GM19455 (cell line): Measurements from ENCODE around the gene DLX1.

ENCODE experiments used
- ATAC-seq: cut with Tn5 transposase; IDR thresholded peaks from one replicate; pipeline ENCODE4 v1.9.1; 2021; ENCODE audit not compliant: unreplicated experiment

The DLX1 gene

DNA sequence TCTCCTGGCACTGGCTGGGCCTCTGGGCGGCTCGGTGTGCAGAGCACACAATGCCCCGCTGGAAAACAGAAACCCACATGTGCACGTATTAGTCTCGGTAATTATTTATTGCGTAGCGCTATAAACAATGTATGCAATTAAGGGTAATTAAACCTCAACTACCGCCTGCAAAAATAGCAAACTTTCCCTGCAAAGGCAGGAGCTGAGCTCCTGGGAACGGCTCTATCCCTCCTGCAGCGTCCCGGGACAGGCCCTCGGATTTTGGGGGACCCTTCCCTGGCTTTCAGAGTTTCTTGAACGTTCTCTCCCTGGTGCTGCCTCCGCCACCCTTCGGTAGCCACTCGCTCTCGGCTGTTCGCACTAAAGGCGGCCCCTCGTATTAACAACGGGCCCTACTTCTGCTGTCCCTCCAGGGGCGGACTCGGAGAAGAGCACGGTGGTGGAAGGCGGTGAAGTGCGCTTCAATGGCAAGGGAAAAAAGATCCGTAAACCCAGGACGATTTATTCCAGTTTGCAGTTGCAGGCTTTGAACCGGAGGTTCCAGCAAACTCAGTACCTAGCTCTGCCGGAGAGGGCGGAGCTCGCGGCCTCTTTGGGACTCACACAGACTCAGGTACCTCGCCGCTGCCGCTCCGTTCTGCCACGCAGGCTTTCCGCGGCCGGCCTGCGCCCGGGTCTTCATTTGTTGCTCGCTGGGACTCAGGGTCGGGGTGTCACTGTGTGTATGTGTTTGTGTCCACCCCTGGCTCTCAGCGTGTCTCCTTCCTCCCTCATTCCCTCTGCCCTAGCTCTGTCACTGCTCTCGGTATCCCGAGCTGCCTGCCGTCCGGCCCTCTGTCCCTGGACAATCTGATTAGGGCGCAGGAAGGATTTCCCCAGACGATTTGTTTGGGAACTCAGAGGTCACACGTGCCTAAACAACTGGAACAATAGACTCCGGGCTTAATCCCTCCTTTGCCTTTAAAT, 1.2 kb downstream of the DLX1 start:
- ATAC-seq, result no peak

DNA sequence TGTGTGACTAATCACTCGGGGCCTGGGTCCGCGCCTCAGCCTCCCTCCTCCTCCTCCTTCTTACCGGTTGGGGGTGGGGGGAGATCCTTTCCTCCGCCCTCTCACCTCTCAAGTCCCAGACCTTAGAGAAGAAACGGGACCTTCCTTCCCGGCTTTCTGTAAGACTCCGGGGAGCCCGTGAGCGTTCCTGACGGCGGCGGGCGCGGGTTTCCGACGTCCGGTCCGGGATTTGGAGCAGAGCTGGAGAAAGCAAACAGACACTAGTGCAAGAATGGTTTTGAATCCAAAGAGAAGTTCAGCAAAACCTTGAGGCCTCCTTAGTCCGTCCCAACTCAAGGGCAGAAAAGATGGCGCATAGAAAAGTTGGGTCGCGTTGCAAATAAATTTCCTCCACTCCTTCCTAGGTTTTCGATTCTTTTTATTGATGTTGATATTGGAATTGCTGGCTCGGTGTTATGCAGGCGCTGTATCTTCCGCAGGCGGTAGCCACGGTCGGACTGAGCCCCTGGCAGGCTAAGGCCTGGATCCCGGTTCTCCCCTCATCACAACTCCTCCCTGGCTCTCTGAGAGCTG, 2.0 kb downstream of the DLX1 start:
- ATAC-seq, result no peak

DNA sequence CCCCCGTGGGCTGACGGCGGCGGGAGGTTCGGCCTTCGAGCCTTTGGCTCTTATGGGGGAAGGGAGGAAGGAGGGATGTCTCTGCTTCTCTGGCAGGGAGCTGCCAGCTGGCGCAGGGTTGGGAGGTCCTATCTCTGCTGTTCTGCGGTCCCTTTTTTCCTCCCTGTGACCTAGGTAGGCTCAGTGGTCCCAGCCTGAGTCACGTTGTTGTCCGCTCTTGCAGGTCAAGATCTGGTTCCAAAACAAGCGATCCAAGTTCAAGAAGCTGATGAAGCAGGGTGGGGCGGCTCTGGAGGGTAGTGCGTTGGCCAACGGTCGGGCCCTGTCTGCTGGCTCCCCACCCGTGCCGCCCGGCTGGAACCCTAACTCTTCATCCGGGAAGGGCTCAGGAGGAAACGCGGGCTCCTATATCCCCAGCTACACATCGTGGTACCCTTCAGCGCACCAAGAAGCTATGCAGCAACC, 2.5 kb downstream of the DLX1 start:
- ATAC-seq, result no peak

DNA sequence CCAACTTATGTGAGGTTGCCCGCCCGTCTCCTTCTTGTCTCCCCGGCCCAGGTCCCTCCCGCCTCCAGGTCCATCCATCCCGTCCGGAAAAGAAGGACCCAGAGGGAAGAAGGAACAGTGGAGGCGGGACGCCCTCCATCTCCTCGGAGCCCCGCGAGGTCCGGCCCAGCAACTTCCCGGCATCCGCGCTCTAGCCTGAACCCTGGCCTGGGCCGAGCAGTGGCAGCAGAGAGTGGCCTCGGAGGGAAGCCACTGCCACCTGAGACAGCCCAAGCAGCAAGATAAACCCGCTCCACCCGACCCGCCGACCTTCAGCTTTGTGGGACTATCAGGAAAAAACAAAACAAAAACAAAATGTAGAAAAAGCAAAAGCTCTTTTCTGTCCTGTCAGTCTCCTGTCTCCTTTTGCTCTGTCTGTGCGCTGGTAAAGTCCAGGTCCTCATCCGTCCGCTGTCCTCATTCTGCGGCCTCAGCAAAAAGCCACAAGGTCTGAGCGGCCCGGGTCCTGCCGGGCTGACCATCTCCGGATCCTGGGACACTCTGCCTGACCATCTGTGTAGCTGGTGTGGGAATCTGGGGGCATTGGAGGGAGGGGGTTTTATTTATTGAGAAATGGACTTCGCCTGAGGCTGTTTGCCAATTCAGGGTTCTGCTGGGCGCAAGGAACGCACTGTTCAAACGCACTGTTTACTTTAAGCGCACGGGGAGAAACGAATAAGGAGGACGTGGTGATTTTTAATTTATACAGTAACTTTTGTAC, 3.1 kb downstream of the DLX1 start:
- ATAC-seq, result no peak

DNA sequence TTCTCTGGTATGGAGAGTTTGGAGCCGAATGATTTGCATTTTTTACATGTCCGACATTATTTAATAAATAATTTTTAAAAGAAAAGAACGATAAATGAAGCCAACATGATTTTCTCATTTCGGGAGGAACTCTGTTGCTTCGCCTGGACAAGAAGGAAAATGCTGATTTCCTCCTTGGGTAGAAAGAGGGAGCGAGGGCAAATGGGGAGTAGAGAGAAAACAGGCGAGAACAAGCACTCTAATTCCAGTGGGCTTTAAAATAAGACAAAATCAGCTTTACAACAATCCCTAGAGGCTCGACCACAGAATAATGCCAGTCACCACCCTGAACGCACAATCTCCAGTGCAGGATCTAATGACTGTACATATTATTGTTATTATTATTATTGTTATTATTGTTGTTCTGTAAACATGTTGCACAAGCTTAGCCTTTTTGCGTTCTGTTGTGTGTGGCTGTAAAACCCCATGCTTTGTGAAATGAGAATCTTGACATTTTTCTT, 3.7 kb downstream of the DLX1 start:
- ATAC-seq, result no peak

DNA sequence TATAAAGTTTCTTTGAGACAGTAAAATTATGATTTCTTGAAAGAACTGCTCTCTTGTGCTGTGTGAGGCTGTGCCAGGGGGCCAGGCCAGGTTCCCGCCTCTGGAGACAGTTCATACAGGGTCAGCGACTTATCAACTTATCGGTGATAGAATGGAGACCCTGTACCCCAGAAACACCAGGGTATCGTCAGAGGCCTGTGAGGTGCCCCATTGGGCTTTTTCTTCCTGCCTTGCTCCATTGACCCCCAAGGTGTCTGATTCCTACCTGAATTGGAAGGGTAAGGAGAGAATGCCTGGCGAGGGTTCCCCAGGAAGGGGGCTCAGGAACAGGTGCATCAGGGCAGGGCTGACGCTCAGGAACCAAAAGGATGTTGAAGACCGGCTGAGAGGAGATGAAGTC, 4.3 kb downstream of the DLX1 start:
- ATAC-seq, result no peak

DNA sequence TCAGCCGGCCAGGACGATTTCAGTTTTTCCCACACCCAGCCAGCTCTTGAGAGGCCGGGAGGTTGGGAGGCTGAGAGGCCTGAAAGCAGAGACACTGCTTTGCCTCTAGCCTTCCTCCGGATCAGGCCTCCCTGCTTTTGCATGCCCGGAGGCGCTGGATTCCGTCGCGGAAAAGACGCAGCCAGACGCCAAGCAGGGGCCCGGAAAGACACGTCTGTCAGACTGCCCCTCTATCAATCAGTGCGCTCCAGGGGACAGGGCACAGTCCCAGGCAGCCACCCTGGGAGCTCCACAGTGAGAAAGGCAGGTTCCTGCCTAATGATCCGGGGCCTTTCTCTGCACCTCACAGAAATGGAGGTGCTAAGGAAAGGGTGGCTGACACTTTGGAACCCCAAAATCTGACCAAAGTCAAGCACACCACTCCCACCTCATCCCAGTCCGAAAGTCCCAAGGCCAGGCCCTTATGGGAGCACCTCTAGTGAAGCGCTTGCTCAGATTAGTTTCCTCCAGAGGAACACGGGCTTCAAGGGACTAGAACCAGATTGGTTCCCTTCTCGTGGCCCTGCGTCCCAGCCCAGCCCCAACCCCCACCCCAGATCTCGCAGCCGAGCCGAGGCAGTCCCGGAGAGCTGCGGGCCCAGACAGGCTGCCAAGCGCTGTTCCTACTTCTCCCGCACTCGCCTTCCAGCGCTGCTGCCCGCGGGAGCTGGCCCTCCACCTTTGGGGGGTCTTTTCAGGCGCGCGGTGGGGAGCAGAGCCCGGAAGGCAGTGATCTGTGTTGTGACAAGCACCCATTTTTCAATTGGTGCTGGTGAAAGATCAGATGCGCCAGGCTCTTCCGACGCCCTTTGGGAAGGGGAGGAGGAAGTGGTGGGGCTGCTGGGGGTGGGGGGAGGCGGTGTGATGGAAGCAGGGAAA, 5.0 kb downstream of the DLX1 start:
- no peak for ATAC-seq

DNA sequence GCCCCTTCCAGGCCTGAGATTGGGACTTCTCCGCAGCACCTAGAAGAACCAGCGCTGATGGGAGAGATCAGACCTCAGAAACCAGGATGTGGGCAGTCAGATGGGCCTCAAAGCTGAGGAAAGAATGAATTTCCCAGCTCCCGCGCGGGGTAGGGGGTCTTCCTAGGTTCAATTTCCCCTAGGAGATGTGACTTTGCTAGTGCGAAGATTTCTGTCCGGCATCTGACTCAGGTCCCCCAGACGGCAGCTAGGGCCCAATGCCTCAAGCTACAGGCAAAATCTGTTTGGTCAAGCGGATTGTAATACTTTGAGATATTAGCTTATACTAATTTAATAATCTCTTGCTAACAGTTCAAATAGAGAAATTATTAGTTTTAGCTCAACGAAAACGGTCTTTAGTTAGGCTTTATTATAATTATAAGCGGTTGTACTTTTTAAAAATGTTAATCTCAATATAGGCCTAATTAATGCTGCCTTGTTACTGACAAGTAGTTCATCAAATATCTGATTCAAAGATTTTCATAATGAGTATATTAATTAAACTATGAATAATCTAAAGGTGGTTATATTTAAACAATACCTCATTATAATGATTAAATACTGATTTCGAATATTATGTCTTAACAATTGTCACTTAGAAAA, 5.8 kb downstream of the DLX1 start:
- no peak for ATAC-seq

DNA sequence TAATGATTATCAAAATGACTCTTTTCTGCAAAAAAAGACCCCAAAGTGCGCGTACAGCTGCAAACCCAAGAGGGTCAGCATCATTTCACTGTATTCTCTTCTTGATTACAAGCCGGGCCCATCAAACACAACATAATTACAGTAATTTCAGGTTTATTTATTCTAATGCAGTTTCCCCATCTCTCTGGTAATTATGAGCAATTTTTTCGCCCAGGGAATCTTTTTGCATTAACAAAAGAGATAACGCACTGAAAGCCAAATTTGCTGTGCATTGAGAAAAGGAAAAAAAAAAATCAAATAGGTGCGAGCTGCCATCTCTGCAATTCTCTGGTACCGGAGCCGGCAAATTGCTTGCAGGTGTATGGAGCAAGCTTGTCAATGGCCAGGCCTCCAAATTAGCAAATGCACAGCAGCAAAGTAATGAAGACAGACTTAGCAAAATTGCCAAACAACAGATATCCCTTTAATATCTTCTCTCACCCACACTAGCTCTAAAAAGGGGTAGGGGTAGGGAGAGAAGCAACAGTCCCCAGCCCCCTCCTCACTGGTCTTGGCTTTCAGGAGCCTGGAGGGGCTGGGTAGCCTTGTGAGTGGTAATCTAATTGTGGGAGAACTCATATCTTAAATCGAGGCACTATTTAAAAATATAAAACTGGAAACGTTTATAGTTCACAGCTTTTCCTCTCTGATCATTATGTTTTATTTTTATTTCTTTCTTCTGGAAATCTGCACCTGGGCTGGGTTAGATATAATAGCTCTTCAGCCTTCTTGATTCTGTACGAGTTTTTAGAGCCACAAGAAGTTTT, 6.7 kb downstream of the DLX1 start:
- ATAC-seq, result no peak

DNA sequence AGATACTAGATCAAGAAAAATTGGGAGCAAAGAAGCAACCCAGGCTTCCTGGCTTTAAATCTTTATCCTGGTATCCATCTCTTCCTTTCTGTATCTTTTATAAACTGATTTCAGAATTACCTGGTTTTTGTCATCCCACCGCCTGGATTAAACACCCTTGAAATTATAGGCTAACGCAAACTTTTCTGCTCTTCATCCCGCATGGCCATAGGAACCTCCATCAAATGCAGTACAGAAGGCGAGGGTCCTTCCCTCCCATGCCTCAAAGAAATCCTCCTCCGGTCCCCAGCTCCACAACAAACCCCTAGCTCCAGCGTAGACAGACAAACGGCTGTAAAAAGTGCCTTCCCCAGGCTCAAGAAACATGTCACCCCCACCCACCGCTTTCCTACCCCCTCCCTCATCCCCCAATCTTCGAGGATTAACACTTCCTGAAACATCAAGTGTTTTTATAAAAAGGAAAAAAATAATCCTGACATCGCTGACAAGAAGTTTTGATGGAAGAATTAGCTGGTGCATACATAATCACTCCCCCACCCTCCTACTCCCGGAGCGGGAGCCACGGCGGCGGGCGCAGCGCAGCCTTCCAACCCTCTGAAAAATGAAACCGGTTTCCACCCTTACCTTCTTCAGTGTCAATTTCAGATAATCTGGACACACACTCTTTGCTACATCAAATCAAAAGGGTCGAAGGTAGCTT, 7.6 kb downstream of the DLX1 start:
- no peak for ATAC-seq

DNA sequence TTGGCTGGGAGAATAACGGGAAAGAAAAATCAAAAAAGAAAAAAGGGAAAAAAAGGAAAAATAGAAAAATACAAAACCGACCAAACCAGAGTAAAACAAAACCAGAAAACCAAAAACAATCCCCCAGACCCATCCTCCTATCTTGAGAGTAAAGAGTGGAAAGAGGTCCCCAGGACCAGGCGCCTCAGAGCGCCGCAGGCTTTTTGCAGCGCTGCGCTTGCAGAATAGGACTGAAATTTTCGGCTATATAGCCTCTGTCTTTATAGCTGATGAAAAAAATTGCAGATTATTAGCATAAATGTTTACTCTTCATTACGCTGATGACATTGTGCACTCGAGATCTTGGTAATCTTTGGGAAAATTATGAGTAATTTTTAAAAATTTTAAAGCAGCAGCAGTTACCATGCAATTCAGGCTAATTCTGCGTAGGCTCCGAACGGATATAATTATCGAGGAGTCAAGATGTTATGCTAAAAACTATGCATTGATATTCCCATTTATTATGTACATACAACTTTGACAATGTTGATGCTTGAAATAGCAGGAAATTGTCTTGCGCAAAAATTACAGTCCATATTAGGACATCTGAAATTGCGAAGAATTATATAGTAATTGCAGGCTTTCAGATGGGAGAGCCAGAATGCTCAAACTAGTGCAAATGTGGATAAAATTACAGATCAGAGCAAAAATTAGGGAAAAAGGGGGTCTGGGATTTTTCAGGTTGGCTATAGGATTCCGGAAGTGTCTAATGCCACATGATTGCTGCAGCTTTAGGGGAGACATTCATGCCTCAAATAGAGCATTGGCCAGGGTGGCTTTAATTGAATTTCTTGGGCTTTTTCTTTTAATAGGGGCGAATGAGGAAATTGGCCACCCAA, 8.3 kb downstream of the DLX1 start:
- no peak for ATAC-seq

DNA sequence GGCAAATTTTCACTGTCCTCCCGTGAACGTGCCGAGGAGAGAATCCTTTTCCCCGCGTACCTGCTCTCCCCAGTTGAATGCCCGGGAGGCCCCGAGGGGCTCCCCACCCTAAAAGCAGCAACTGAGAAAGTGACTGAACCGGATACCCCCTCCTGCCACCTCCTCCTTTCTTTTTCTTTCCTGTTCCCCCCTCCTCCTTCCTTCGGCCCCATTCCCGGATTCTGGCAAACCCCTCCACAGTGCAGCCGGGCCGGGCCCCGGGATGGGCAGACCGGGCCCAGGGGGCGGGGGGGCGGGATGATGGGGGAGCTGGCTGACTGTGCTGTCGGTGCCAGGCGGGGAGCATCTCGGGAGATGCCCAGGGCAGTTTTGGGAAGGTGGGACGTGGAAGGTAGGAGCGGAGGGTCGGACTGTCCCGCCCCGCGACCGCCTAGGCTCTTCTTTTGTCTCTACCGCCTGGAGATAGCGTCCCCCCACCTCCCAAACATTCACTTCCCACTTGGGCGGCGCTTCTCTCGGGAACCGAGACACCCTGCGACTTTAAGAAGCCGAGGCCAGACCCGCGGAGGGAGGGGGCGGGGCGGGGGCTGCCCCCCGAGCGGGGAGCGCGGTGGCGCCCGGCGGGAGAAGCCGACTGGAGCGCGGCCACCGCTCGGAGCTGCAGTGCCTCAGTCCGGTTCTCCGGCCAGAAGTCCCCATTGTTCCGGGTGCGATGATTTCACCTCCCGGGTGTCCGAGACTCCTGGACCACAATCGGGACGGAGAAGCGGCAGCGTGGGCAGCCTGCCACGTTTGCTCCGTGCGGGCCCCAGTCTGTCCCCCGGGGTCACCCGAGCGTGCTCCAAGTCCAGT, 9.2 kb downstream of the DLX1 start:
- ATAC-seq, result no peak

DNA sequence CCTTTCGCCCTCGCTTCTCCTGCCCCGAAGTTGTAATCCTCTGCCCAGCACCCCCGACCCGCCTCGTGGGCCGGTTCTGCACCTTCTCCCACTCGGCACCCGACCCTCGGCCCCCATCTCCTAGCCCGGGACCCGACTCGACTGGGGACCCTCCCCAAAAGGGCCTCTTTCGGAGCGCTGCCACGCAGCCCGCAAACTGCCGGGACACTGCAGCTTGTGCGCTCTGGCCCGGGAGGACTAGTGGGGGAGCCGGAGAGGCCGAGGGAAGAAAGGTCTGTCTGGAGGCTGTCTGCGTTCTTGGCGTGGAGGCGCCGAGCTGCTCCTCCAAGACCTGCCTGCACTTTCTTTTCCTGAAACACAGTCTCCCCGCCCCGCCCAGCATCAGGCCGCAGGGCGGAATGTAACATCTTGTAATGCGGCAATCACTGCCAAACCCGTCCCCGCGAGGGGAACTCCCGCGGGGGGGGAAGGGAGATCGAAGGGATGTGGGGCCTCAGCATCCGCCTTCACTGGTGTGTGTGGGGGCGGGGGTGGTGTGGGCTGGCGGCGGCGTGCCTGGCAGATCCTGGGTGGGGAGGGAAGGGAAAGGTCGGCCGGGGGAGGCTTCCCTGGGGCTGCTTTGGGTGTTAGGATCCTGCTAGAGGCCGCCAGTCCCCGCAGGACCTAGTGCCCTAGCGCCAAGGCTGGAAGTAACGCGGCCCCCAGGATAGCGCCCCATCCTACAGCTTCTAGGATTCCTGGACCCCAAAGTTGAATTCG, 10.0 kb downstream of the DLX1 start:
- no peak for ATAC-seq

DNA sequence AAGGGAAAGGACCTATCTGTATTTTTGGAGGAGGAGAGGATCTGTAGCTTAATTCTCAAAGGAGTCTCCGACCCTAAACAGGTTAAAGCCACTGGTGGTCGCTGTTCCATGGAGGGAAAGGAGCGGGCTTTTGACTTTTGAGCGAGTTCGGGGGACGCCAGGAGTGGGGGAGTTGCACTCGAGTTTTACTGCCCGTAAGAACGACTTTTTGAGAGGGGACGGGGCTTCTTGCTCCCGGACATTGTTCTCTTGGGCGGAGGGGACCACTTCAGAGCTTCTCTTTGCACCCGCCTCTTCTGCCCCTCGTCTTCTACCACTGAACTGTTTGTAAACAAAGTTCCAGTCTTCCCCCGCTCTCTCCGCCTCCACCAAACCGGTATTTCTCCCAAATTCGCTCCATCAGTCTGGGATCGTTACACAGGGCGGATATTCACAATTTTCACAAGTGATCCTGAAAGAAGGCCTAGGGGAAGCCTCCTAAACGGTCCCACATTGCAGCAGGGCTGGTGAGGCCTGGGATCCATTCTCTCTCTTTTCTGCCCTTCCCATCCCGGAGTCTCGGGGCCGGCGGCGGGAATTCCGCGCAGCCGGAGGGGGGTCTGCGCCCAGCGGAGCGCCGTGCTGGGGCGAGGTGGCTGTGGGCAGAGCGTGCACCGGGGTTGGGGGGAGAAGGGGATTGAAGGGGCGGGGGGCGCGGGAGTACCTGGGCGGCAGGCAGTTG, 10.8 kb downstream of the DLX1 start:
- no peak for ATAC-seq
